GOT3 (cell line): ENCODE measurements around the gene KIAA0513.

Experiments used
- DNase-seq: peaks from one replicate; lab custom pipeline; 2025; ENCODE audit warnings: mixed read lengths; lab: John Stamatoyannopoulos, UW

KIAA0513 gene

DNA sequence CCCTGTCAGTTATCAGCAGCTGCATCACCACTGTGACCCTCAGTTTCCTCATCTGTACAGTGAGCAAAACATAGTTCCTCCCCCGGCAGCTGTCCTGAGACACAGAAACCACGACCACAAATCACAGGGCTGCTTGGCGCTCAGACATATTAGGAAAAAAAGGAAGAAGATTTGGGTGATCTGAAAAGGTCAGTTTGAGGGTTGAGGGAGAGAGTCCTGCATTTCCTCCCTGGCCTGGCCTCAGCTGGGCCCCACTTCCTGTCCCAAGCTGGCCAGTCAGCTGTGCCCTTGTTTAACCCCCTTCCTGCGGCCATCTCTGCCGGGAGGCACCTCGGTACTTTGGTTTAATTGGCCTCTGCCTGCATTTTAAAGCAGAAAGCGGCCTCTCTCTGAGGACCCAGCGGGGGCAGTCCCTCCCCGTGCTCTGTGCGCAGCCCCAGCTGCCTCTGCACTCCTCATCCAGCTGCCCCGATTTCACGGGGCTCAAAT is 108.7 kb downstream of the KIAA0513 start:
- no peak for DNase-seq

- no peak for DNase-seq
Measured at GRCh38 chr16:85136702-85137322, 109.2 kb downstream of the KIAA0513 start.

- no peak for DNase-seq
Measured at GRCh38 chr16:85137323-85138072, 109.9 kb downstream of the KIAA0513 start.

GRCh38 chr16:85138073-85138824 is 110.7 kb downstream of the KIAA0513 start:
- DNase-seq = no peak

DNA sequence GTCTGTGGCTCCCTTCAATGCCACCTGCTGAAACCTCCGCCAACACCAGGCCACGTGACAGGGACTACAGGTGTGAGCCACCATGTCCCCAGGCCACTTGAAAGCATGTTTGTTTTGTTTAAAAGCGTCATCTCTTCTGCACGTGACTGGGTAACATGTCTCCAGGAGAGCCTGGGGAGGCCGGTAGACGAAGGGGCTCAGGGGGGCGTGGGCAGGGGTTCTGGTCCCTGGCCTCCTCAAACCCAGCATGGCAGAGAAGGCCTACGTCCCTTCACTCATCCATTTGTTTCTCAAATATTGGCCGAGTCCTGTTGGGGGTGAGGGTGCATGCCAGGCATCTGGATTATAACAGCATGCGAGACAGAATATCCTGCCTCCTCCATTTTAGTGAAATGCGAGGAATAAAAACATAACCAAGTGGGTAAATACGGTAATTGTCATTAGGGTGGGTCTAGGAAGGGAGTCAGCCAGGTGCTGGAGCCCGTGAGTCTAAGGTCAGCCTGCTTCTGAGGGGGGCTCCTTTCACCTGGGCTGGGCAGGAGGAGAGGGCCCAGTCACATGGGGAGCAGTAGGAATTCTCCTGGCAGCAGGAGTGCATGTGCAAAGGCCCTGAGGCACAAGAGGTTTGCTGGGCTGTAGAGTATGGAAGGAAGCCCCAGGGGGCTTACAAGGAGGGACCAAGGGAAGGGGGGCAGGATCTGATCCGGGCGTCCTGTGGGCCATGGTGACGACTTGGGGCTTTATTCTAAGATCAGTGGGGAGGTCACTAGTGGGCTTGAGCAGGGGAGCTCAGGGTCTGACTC is 111.4 kb downstream of the KIAA0513 start:
- DNase-seq = no peak

- no peak for DNase-seq
Measured at GRCh38 chr16:85139881-85140339, 112.3 kb downstream of the KIAA0513 start.

- no peak for DNase-seq
Measured at GRCh38 chr16:85140455-85141012, 112.9 kb downstream of the KIAA0513 start.

DNA sequence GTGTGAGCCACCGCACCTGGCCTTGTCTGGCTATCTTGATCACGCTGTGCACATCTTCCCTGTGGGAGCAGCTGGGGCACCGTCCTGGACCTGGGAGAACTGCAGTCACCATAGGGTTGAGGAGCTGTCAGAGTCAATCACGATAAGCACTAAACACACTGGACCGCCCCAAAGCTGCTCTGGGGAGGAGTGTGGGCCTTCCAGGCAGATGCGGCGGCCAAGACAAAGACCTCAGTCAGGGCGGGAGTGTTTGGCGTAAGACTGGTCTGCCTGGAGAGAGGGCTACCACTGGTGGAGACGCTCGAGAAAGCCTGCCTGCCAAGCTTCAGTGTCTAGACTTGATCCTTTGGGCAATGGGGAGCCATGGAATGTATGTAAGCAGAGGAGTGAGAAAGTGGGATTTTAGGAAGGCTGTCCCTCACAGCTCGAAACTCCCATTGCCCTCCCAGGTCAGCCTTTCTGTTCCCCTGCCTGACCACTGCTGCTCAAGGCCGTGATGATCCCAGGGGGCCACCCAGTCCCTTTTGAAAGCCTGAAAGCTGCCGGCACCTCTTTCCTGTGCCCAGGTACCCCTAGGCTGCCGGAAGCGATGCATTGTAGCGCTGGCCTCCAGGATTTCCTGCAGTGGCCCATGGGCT is 114.0 kb downstream of the KIAA0513 start:
- no peak for DNase-seq

DNA sequence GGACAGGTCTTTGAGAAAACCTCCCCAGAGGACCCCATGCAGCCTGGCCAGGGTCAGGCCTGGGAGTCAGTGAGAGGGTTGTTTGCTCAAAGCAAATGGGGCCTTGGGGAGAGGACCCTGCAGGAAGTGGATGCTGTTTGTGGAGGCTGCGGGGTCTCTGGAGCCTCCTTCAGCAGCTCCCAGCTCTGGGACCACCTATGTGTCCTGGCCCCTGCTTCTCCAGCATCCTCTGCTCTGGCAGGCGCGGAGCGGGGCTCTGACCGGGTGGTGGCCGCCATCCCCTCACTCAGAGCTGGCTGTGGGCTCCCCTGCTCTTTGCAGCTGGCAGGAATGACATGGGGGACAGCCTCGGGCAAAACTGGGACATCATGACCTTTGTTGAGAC is 114.5 kb downstream of the KIAA0513 start:
- DNase-seq = no peak

- no peak for DNase-seq
Measured at GRCh38 chr16:85142771-85143211, 115.2 kb downstream of the KIAA0513 start.
